Progenitor cell of endocrine pancreas (in vitro differentiated cells): ENCODE results near the gene ZBTB8OS. TPM values are rescaled to one million over a fixed set of nuclear protein-coding genes. Genes with fewer than 3 reads are reported as not detected.

ENCODE experiments used
- DNase-seq: peaks from one replicate; pipeline ENCODE4 v3.0.0; 2021; ENCODE audit warnings: low spot score; ENCODE audit not compliant: unreplicated experiment
- H3K27ac Mint-ChIP-seq: 2 replicates; pipeline ENCODE4 v1.8.0; 2021; ENCODE audit warnings: mild to moderate bottlenecking, moderate library complexity, mixed read lengths
- H3K27me3 Mint-ChIP-seq: 2 replicates; pipeline ENCODE4 v1.8.0; 2021; ENCODE audit warnings: mixed read lengths
- H3K36me3 Mint-ChIP-seq: 2 replicates; pipeline ENCODE4 v1.8.0; 2022; ENCODE audit warnings: mixed read lengths; ENCODE audit not compliant: insufficient read depth
- H3K4me1 Mint-ChIP-seq: 2 replicates; pipeline ENCODE4 v1.8.0; 2021; ENCODE audit warnings: low read depth, mixed read lengths
- H3K4me3 Mint-ChIP-seq: 2 replicates; pipeline ENCODE4 v1.8.0; 2021; ENCODE audit warnings: low read depth, mild to moderate bottlenecking, moderate library complexity, mixed read lengths
- H3K9me3 Mint-ChIP-seq: 2 replicates; pipeline ENCODE4 v1.8.0; 2021; ENCODE audit warnings: low read depth, mixed read lengths
- total RNA-seq: library from RNA; stranded (reverse); gene quantifications from 2 replicates; pipeline ENCODE4 v1.2.1, GENCODE V29; 2021
- TF ChIP-seq, protein P1 (sequence below): fragments of 200-600 bp; sonication (generic); IDR thresholded peaks from one replicate; pipeline ENCODE4 v1.5.0; 2021; ENCODE audit warnings: antibody characterized with exemption, mild to moderate bottlenecking; ENCODE audit not compliant: unreplicated experiment

ZBTB8OS gene
- total RNA-seq, 1 donor from 2014 or later, result 50.1 TPM

DNA sequence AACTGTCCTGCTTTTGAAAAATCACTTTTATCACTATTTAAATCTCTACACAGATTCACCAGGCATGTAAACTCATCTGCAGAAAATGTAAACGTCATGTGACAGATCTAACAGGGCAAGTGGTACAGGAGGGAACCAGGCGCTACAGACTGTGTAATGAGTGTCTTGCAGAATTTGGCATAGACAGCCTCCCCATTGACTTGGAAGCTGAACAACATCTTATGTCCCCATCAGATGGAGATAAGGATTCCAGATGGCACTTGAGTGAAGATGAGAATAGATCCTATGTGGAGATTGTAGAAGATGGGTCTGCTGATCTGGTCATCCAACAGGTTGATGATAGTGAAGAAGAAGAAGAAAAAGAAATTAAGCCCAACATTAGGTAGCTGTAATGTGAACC lies 50.3 kb downstream of the ZBTB8OS start:
- Mint-ChIP-seq H3K27me3 (no peaks in the 10 kb centered on the region), H3K4me1 (no peaks in the 10 kb centered on the region), H3K9me3 (no peaks in the 10 kb centered on the region), H3K27ac (no peak overlapping the region), H3K36me3 (peaks cover 9% of the 10 kb centered on the region), H3K4me3 (no peak overlapping the region)
- TF ChIP-seq, protein P1, sequence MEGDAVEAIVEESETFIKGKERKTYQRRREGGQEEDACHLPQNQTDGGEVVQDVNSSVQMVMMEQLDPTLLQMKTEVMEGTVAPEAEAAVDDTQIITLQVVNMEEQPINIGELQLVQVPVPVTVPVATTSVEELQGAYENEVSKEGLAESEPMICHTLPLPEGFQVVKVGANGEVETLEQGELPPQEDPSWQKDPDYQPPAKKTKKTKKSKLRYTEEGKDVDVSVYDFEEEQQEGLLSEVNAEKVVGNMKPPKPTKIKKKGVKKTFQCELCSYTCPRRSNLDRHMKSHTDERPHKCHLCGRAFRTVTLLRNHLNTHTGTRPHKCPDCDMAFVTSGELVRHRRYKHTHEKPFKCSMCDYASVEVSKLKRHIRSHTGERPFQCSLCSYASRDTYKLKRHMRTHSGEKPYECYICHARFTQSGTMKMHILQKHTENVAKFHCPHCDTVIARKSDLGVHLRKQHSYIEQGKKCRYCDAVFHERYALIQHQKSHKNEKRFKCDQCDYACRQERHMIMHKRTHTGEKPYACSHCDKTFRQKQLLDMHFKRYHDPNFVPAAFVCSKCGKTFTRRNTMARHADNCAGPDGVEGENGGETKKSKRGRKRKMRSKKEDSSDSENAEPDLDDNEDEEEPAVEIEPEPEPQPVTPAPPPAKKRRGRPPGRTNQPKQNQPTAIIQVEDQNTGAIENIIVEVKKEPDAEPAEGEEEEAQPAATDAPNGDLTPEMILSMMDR, result no peak
- no peak for DNase-seq

GRCh38 chr1:32592943-32593342 lies 57.4 kb downstream of the ZBTB8OS start:
- Mint-ChIP-seq H3K4me3 (no peak overlapping the region), H3K9me3 (no peaks in the 10 kb centered on the region), H3K36me3 (peaks cover 13% of the 10 kb centered on the region), H3K4me1 (no peaks in the 10 kb centered on the region), H3K27ac (no peak overlapping the region), H3K27me3 (no peaks in the 10 kb centered on the region)
- TF ChIP-seq, protein P1, result no peak
- no peak for DNase-seq

DNA sequence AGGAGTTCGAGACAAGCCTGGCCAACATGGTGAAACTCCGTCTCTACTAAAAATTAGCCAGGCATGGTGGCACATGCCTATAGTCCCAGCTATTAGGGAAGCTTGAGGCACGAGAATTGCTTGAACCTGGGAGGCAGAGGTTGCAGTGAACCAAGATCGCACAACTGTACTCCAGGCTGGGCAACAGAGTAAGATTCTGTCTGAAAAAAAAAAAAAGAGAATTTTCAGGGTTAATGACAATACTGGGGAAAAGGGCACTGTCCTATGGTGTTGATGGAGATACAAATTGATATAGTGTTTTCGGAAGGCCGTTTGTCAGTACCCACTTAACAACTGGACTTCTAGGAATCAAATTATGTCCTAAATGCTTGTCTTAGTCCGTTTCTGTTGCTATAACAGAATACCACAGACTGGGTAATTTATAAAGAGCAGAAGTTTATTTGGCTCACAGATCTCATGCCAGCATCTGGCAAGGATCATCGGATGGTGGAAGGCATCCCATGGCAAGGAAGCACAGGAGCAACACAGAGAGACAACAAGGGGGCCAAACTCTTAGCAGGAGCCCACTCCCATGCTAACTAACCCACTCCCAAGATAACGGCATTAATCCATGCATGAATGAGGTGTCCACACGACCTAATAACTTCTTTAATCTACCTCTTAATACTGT lies 69.9 kb downstream of the ZBTB8OS start:
- Mint-ChIP-seq H3K27ac (no peak overlapping the region), H3K27me3 (no peaks in the 10 kb centered on the region), H3K36me3 (no peaks in the 10 kb centered on the region), H3K4me3 (no peak overlapping the region), H3K9me3 (no peaks in the 10 kb centered on the region), H3K4me1 (no peaks in the 10 kb centered on the region)
- no peak for DNase-seq
- TF ChIP-seq, protein P1, result no peak

Other genes starting within 250 kb of the ZBTB8OS start
- gene ZBTB8B, start 185.5 kb downstream of the ZBTB8OS start, total RNA-seq, result 4.3 and 4.7 TPM in 2 replicates
- gene ZBTB8A, start 111.1 kb downstream of the ZBTB8OS start, total RNA-seq, result 8.9 and 10.8 TPM in 2 replicates
- 426 and 432 TPM in 2 replicates for gene RBBP4, start 658 bp upstream of the ZBTB8OS start, total RNA-seq
- gene SYNC, start 52.2 kb upstream of the ZBTB8OS start, total RNA-seq, result 0.40 TPM in 1 of 2 replicates, not detected in the other
- 101 and 110 TPM in 2 replicates for gene YARS1, start 166.8 kb upstream of the ZBTB8OS start, total RNA-seq
- 62.6 and 66.1 TPM in 2 replicates for gene S100PBP, start 167.1 kb upstream of the ZBTB8OS start, total RNA-seq
- gene FNDC5, start 220.4 kb upstream of the ZBTB8OS start, total RNA-seq, result 6.3 and 7.8 TPM in 2 replicates
- 0.96 and 1.1 TPM in 2 replicates for gene HPCA, start 235.9 kb upstream of the ZBTB8OS start, total RNA-seq